Stromal cell of bone marrow (primary cell): Measurements from ENCODE around the gene PCDHGA7.
A peak's percentile ranks its signal among the peaks of the same experiment; 100 is the strongest.
"Not testable (repeated sequence)": the region's sequence is repeated elsewhere in the genome, so short reads cannot be mapped to it uniquely, and the experiment has no call there.

Experiments
- DNase-seq: peaks from one replicate; pipeline ENCODE4 v3.0.0-alpha.2; 2012; ENCODE audit warnings: low read depth

Gene PCDHGA7

GRCh38 chr5:141382469-141383294 lies at the start of gene PCDHGA7:
Gene PCDHGA7 (plus strand): TSS chr5:141382742. CDS start chr5:141382900, 158 bp downstream.
- DNase-seq = no peak

DNA sequence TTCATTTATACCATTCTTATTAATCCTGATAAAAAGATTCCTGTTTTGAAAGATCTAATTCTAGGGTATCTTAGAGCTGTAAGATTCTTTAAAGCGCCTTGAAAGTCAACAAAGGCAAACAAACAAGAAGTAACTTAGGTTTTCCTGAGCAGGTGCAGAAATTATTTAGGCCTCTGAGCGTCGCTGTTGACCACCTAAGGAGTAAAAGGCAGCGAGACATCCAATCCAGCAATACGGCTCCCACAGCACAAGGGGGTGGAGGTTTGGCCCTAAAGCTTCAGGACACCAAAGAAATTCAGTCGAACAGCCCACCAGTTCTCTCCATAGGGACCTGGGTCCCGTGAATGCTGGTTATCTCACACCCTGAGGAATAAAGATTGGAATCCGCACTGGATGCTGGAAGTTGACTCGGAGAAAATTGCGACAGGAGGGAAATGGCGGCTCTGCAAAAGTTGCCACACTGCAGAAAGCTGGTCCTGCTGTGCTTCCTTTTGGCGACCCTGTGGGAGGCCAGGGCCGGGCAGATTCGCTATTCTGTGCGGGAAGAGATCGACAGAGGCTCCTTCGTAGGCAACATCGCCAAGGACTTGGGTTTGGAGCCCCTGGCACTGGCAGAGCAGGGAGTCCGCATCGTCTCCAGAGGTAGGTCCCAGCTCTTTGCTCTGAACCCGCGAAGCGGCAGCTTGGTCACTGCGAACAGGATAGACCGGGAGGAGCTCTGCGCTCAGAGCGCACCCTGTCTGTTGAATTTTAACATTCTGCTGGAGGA lies 43.8 kb upstream of the PCDHGA7 start, which contains the start of gene PCDHGA2:
PCDHGA2 (plus strand) TSS at position 223 of the 769 bp plus-strand sequence.
- no peak for DNase-seq

DNA sequence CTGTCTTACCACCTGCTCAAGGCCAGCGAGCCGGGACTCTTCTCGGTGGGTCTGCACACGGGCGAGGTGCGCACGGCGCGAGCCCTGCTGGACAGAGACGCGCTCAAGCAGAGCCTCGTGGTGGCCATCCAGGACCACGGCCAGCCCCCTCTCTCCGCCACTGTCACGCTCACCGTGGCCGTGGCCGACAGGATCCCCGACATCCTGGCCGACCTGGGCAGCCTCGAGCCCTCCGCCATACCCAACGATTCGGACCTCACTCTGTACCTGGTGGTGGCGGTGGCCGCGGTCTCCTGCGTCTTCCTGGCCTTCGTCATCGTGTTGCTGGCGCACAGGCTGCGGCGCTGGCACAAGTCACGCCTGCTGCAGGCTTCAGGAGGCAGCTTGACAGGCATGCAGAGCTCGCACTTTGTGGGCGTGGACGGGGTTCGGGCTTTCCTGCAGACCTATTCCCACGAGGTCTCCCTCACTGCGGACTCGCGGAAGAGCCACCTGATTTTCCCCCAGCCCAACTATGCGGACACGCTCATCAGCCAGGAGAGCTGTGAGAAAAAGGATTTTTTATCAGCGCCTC lies 41.7 kb upstream of the PCDHGA7 start:
- not testable (repeated sequence) for DNase-seq

- no peak for DNase-seq
Observed at GRCh38 chr5:141342773-141343172, 39.8 kb upstream of the PCDHGA7 start.

DNA sequence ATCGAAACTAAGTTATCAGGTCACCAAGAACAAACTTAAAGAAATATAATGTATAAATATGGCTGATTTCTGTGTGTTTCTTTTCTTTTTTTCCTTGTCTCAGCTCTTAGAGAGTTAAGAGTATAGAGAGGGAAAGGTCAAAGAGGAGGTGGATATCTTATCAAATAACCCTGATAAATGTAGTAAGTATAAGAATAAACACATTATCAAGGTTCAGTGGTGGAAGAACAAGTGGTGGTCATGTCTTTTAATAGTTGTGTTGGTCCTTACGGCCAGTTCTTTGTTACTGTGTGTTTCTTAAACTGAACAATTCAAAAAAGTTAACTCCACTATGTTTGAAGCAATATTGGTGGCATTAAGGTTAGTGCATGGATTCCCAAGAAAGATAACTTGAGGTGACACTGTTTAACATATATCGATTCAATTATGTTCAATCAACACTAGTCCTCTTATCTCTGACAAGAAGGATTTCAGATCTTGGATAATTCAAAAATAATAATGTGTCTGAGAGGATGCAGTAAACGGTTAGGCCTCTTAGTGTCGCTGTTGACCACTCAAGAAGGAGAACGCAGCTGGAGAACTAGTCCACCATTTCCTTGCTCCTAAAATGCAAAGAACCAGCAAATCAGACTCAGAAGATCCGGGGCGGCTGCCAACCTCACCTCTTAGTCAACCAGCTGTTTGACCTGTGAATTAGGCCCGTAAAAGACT lies 39.1 kb upstream of the PCDHGA7 start, which contains the start of gene PCDHGA3:
PCDHGA3 (plus strand) TSS at position 588 of the 711 bp plus-strand sequence. CDS start 205 bp downstream, outside the sequence.
- no peak for DNase-seq

- no peak for DNase-seq
Observed at GRCh38 chr5:141343953-141344463, 38.5 kb upstream of the PCDHGA7 start.

GRCh38 chr5:141345327-141345726 lies 37.2 kb upstream of the PCDHGA7 start:
- no peak for DNase-seq

GRCh38 chr5:141346017-141346416 lies 36.5 kb upstream of the PCDHGA7 start:
- not testable (repeated sequence) for DNase-seq

- peak; percentile 50 for DNase-seq
Observed at GRCh38 chr5:141349917-141350619, 32.5 kb upstream of the PCDHGA7 start, which contains the start of gene PCDHGB1. Gene PCDHGB1 (plus strand): TSS chr5:141350099. CDS start chr5:141350261, 162 bp downstream.

DNA sequence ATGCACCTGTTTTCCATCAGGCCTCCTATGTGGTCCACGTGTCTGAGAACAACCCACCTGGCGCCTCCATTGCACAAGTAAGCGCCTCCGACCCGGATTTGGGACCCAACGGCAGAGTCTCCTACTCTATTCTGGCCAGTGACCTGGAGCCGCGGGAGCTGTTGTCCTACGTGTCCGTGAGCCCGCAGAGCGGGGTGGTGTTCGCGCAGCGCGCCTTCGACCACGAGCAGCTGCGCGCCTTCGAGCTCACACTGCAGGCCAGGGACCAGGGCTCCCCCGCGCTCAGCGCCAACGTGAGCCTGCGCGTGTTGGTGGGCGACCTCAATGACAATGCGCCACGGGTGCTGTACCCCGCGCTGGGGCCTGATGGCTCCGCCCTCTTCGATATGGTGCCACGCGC lies 31.0 kb upstream of the PCDHGA7 start:
- no peak for DNase-seq

DNA sequence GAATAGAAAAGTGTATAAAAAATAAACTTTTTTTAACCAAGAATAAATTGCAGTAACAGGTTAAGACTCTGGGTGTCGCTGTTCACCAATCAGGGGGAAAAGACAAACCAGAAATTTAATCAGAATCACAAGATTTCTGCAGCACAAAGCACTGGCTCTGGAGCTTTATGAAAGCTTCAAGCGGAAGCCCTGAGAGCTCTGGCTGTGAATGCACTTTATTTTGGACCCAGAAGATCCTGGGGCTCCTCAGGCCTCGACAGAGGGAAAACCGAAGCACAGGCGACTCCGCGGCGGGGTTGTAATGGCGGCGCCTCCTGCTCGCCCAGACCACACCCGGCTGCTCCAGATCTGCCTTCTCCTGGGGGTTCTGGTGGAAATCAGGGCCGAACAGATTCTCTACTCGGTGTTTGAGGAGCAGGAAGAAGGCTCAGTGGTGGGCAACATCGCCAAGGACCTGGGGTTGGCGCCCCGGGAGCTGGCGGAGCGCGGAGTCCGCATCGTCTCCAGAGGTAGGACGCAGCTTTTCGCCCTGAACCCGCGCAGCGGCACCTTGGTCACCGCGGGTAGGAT lies 27.6 kb upstream of the PCDHGA7 start, which contains the start of gene PCDHGA4:
PCDHGA4 (plus strand) TSS at position 122 of the 570 bp plus-strand sequence; CDS start at position 209, 87 bp downstream.
- DNase-seq = no peak

DNA sequence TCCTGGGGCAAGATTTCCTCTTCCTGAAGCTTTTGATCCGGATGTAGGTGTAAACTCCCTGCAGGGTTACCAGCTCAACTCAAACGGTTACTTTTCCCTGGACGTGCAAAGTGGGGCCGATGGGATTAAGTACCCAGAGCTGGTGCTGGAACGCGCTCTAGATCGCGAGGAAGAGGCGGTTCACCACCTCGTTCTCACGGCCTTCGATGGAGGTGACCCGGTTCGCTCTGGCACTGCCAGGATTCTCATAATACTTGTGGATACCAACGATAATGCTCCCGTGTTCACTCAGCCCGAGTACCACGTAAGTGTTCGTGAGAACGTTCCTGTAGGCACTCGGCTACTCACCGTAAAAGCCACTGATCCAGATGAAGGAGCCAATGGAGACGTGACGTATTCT lies 26.9 kb upstream of the PCDHGA7 start:
- DNase-seq = no peak

DNA sequence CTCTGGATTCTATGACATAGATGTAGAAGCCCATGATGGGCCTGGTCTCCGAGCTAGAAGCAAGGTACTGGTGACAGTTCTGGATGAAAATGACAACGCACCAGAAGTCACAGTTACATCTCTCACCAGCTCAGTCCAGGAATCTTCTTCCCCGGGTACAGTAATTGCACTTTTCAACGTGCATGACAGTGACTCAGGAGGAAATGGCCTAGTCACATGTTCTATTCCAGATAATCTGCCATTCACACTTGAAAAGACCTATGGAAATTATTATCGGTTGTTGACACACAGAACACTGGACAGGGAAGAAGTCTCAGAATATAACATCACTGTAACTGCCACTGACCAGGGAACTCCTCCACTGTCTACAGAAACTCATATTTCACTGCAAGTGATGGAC lies 26.4 kb upstream of the PCDHGA7 start:
- no peak for DNase-seq

DNA sequence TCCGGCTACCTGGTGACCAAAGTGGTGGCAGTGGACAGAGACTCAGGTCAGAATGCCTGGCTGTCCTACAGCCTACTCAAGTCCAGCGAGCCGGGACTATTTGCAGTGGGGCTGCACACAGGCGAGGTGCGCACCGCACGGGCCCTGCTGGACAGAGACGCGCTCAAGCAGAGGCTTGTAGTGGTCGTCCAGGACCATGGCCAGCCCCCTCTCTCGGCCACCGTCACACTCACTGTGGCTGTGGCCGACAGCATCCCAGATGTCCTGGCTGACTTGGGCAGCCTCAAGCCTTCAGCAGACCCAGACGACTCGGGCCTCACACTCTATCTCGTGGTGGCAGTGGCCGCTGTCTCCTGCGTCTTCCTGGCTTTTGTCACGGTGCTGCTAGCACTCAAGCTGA lies 25.6 kb upstream of the PCDHGA7 start:
- no peak for DNase-seq

- no peak for DNase-seq
Observed at GRCh38 chr5:141359790-141360426, 22.6 kb upstream of the PCDHGA7 start, which contains the start of gene PCDHGB2. Gene PCDHGB2 (plus strand): TSS chr5:141359994. CDS start chr5:141360136, 142 bp downstream.

DNA sequence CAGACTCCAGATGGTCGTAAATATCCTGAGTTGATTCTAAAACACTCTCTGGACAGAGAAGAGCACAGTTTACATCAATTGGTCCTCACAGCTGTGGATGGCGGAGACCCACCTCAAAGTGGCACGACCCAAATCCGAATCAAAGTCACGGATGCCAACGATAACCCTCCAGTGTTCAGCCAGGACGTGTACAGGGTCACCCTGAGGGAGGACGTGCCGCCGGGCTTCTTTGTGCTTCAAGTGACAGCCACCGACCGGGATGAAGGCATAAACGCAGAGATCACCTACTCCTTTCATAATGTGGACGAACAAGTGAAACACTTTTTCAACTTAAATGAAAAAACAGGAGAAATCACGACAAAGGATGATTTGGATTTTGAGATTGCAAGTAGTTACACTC lies 21.9 kb upstream of the PCDHGA7 start:
- DNase-seq = no peak

DNA sequence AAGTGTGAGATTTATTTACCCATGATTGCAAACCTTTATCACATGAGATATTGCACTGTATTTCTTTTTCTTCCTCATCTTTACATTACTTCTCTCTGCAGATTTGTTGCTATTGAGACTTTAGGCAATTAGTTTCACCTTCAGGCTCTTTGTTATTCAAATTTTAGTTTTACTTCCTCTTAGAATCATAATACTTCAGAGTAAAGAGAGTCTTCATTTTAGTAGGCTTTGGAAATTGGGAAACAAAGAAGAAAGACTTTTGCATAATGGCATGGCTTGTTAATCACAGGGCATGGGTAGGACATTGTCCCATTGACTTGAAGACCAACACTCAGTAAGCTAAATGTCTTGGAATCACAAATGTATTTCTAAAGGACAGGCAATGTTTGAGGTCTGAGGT lies 19.8 kb upstream of the PCDHGA7 start:
- no peak for DNase-seq

GRCh38 chr5:141363952-141364660 lies 18.4 kb upstream of the PCDHGA7 start, which contains the start of gene PCDHGA5:
Gene PCDHGA5 (plus strand): TSS chr5:141364162. CDS start chr5:141364331, 169 bp downstream.
- no peak for DNase-seq
